ENCODE measurements around the gene GLRX3.

Gene GLRX3

DNA sequence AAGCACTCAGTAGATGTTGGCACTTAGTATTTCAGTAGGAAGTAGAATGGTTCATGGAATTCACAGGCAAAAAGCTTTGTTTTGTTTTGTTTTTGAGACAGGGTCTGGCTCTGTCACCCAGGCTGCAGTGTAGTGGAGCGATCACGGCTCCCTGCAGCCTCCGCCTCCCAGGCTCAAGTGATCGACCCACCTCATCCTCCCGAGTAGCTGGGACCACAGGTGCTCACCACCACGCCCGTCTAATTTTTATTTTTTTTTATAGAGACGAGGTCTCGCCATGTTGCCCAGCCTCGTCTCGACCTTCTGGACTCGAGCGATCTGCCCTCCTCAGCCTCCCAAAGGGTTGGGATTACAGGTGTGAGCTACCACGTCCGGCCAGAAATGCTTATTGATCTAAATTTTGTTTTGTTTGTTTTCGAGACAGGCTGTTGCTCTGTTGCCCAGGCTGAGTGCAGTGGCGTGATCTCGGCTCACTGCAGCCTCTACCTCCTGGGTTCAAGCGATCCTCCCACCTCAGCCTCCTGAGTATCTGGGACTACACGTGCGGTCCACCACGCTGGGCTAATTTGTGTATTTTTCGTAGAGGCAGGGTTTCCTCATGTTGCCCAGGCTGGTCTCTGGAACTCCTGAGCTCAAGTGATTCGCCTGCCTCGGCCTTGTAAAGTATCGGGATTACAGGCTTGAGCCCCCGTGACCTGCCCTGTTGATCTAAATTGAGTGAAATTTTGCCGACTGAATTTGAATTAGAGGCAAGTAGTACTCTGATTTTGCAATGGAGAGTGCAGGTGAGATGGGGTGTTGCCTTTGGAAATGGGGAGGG is 1.7 kb downstream of the GLRX3 start:
- no peak for DNase-seq (ENCODE audit: low spot score)

- peak; percentile 52 for DNase-seq (ENCODE audit: low spot score)
These were observed 2.3 kb downstream of the GLRX3 start for GRCh38 chr10:130138479-130138866.

- DNase-seq (ENCODE audit: low spot score): no peak
These were observed 4.2 kb downstream of the GLRX3 start for GRCh38 chr10:130140425-130140824.

GRCh38 chr10:130141038-130141437 is 4.8 kb downstream of the GLRX3 start:
- no peak for DNase-seq (ENCODE audit: low spot score)

- no peak for DNase-seq (ENCODE audit: low spot score)
These were observed 5.3 kb downstream of the GLRX3 start for GRCh38 chr10:130141460-130141859.

DNA sequence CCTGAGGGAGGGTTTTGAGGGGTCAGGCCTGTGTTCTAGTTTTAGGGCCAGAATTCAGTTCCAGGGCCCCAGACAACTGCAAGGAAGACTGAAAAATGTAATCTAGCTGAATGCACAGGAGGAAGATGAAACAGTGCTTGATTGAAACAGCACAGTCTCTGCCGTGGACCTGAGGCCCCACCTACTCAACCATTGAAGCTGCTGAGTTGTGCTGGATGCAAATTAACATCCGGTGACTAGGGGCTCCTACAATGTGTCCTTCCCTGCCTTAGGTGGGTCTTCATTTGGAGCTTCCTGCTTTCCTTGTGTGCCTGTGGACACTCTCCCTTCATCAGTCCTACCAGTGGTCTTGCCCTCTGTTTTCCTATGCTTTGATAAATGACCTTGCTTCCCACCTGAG is 5.7 kb downstream of the GLRX3 start:
- DNase-seq (ENCODE audit: low spot score): no peak

GRCh38 chr10:130146042-130146441 is 9.9 kb downstream of the GLRX3 start:
- DNase-seq (ENCODE audit: low spot score): no peak

GRCh38 chr10:130159192-130159794 is 23.1 kb downstream of the GLRX3 start:
- DNase-seq (ENCODE audit: low spot score): no peak

- DNase-seq (ENCODE audit: low spot score): no peak
These were observed 24.6 kb downstream of the GLRX3 start for GRCh38 chr10:130160775-130161174.

- no peak for DNase-seq (ENCODE audit: low spot score)
These were observed 25.1 kb downstream of the GLRX3 start for GRCh38 chr10:130161331-130161730.

DNA sequence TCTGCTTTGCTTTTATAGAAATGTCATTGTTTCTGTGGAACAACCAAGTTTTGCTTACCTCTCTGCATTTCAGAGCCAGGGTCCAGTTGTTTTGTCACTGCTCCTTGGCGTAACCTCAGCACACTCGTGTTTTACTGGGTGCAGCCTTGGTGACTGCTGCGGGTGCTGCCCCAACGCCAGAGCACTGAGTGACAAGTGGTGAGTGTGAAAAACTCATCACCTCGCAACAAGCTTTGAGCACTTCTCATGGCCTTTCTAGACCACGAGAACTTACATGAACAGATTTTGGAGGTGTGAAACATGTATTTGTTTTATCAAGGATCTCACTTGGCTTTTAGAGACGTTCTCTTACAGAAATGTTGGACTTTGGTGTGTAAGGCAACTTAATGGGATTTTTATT is 31.0 kb downstream of the GLRX3 start:
- no peak for DNase-seq (ENCODE audit: low spot score)

- no peak for DNase-seq (ENCODE audit: low spot score)
These were observed 31.5 kb downstream of the GLRX3 start for GRCh38 chr10:130167707-130168106.

- DNase-seq (ENCODE audit: low spot score): no peak
These were observed 33.1 kb downstream of the GLRX3 start for GRCh38 chr10:130169136-130169859.

GRCh38 chr10:130171196-130171595 is 35.0 kb downstream of the GLRX3 start:
- no peak for DNase-seq (ENCODE audit: low spot score)

DNA sequence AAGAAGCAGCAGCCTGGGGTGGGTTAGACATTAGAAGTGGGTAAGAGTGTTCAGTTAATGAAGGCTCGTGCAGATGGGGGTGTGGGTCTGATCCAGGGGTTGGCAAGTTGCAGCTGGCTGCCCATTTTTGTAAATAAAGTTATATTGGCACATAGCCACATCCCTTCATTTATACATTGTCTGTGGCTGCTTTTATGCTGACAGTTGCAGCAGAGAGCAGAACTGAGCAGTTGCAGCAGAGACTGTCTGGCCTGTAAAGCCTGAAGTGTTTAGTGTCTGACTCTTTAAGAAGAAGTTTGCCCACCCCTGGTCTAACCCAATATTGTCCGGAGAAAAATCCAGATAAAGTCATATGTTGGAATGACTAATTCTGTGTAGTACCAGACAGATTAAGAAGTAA is 38.1 kb downstream of the GLRX3 start:
- DNase-seq (ENCODE audit: low spot score): no peak

DNA sequence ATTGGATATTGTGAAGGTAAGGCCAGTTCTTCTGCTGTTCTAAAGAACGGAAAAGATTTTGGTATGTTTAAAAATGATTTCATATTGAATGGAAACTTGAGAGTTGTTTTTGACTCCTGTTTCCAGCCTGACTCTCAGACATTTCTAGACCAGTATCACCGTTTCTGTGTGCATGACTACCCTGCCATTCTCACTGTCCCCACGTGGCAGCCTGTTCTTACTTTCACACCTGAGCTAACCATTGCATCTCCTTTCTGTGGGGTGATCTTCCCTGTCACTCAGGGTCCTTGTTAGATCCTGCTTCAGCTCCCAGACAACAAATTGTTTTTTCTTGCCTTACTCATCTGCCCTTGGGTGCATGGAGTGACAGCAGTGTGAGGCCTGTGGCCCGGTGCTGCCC is 38.9 kb downstream of the GLRX3 start:
- no peak for DNase-seq (ENCODE audit: low spot score)

GRCh38 chr10:130177250-130177649 is 41.1 kb downstream of the GLRX3 start:
- no peak for DNase-seq (ENCODE audit: low spot score)

GRCh38 chr10:130179640-130180039 is 43.4 kb downstream of the GLRX3 start:
- peak; percentile 66 for DNase-seq (ENCODE audit: low spot score)

DNA sequence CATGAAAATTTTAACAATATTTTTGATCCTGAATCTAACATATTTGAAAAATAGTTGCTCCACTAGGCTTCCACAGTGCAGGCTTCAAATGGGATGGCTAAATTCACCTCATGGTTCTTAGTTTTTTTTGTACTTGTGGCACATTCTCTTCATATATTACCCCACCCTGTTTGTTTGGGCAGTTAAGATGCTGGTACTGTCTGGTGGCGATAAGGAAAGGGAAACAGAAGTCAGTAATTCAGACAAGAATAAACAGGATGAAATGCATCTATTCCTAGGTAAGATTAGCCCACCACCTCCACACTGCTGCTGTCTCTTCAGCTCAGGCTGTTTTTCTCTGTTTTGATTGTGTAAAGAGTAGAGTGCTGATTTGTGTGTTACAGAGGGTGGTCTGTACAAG is 44.2 kb downstream of the GLRX3 start:
- DNase-seq (ENCODE audit: low spot score): no peak

GRCh38 chr10:130181858-130182257 is 45.7 kb downstream of the GLRX3 start:
- no peak for DNase-seq (ENCODE audit: low spot score)

DNA sequence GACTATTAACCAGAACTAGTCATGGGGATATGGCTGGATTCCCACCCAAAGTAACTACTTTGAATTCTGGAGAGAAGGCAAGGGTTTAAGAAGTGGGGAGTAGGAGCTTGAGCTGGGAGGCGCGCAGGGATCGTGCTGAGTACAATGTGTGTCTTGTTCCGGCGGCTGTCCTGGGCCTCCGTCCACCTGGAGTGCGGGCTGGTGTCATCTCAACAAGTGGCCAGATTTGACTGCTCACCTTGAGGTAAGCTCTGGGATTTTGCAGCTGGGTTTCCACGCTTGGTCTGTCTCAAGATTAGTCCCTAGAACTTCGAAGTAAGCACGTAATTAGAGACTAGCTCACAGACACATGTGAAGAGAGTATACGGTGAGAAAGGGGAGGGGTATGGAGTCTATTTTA is 49.4 kb downstream of the GLRX3 start:
- no peak for DNase-seq (ENCODE audit: low spot score)

DNA sequence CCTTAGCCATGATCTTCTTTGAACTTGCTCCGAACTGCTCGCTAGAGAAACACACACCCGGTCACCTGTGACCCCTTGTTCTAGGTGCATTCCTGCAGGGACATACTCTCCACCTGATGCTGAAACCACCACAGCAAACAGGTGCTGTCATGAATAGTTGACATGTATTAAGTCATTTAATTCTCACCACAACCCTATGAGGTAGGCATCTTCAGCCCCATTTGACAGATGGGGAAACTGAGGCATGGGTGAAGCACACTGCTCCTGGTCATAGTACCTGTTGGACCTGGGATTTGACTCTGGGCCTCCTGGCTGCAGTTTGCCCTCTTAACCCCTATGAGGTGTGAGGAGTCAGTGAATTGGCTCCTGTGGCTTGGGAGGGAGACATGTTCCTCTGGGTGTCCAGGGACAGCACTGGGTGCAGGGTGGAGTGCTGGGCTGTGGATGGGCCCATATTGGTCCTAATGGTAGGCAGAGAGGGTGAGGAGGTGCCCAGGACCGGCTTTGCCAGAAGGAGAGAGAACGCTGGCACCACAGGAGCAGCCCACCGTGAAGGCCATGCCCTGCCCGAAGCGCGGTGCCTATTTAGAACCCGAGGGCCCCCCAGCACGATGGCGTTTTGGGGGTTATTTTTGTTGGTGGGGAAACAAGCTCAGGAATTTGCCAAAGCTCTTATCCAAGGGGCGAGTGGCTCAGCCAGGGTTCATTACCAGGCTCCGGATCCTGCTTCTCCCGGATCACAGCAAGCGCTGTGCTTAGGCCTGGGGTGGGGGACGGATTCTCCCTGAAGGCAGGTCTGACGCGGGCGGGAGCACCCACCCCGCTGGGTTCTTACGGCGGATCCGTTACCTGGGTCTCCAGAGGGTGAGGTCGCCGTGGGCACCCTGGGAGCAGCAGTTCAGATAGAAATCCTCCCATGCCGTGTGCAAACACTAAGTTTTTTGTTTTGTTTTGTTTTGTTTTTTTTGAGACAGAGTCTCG is 52.3 kb downstream of the GLRX3 start:
- DNase-seq (ENCODE audit: low spot score): no peak

Data from AG20443 (cell line).